GM21786 (cell line): ENCODE results near the gene SGPP1.
A peak's percentile ranks its signal among the peaks of the same experiment; 100 is the strongest.
"Not testable (repeated sequence)": the region's sequence is repeated elsewhere in the genome, so short reads cannot be mapped to it uniquely, and the experiment has no call there.

Source experiments
- ATAC-seq: cut with Tn5 transposase; IDR thresholded peaks from one replicate; pipeline ENCODE4 v1.9.1; 2021; ENCODE audit not compliant: unreplicated experiment

Gene SGPP1

DNA sequence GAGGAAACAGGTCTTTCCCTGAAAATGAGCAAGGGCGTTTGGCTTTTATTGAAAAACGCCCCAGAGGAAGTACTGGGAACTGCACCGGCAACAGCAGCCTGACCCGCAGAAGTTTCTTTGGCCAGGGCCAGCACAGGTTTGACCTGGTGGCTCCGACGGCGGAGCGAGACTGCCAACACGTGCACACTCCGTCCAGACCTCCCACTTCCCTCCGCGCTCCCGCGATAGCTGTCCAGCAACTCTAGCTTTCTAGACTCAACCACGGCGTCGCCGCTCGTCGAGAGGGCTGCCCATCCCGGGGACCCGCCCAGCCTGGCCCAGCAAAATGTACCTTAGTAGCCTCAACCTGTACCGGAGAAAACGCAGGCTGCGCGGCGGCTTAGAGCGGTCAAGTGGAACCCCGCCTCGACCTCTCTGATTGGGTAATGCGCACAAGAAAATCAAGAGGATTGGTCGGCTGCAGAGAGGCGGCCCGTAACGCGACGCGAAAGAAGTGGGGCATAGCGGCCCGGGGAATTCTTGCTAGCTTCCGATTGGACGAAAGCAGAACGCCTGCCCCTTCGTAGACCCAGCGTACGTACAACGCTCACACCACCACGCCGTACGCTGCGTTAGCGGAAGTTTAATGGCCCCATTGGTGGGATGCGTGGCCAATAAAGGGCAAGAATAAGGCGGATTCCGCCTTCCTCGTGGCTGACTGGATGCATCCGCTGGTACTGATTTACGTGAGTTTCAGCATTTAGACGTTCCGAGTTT lies 86.2 kb downstream of the SGPP1 start, which contains the start of gene WDR89:
TSS of gene WDR89 (minus strand) at position 399 of the 756 bp plus-strand sequence. CDS start 41,929 bp downstream, outside the sequence.
- peak; percentile 82 for ATAC-seq

DNA sequence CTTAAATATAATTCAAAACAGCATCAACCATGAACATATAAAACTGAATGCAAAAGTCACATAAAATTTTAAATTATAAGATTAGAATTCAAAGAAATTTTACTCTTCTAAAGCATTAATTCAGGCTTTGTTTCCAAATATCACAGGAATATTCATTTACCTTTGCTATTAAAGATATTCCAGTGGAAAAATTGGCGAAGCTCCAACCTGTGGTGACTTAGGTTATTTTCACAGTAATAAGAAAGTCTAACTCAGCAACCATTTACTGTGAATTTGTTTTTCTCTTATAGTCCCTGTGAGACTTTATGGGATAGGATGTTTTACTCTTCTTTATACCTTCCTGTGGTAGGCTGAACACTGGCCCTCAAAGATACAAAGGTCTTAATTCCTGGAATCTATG lies 89.4 kb downstream of the SGPP1 start:
- no peak for ATAC-seq

DNA sequence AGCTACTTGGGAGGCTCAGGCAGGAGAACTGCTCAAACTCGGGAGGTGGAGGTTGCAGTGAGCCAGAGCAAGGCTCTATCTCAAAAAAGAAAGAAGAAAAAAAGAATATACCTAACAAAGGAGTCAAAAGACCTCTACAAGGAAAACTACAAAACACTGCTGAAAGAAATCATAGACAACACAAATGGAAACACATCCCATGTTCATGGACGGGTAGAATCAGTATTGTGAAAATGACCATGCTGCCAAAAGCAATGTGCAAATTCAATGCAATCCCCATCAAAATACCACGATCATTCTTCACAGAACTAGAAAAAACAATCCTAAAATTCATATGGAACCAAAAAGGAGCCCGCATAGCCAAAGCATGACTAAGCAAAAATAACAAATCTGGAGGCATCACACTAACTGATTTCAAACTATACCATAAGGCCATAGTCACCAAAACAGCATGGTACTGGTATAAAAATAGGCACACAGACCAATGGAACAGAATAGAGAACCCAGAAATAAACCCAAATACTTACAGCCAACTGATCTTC lies 91.7 kb downstream of the SGPP1 start:
- not testable (repeated sequence) for ATAC-seq
